GM13976 (cell line): ENCODE results near the gene EIF4B.

Source experiments
- DNase-seq: peaks from one replicate; pipeline ENCODE4 v3.0.0; 2012; ENCODE audit warnings: low spot score
- CTCF ChIP-seq: IDR thresholded peaks from 2 replicates; pipeline ENCODE4 v1.5.1; 2012; ENCODE audit warnings: borderline replicate concordance, mild to moderate bottlenecking; ENCODE audit not compliant: insufficient read depth; ENCODE audit errors: extremely low read depth, missing control alignments, control extremely low read depth
- in situ Hi-C: fragments of 300-500 bp; cut with MboI; formaldehyde crosslinking; loops from one replicate; pipeline ENCODE4 v1.12.0; 2022; ENCODE audit warnings: low sequenced_read_pairs, mixed read lengths, inconsistent platforms; ENCODE audit not compliant: unreplicated experiment

EIF4B gene

GRCh38 chr12:52969828-52970569 lies 36.3 kb upstream of the EIF4B start:
- in situ Hi-C loops, result no loop called here
- TF ChIP-seq CTCF, result no peak
- DNase-seq, result no peak

- no peak for DNase-seq
- TF ChIP-seq CTCF, result no peak
- in situ Hi-C loops, result no loop called here
Measured at GRCh38 chr12:52971679-52972329, 34.5 kb upstream of the EIF4B start.

- in situ Hi-C loops, result loop anchor here (5.0 kb wide), 1 partner anchor 88 kb away; no protein-coding TSS in a partner anchor
- no peak for TF ChIP-seq CTCF
- DNase-seq, result no peak
Measured at GRCh38 chr12:52975204-52975603, 31.1 kb upstream of the EIF4B start.

- no peak for DNase-seq
- no peak for TF ChIP-seq CTCF
- in situ Hi-C loops, result loop anchor here (5.0 kb wide), 1 partner anchor 89 kb away; no protein-coding TSS in a partner anchor
Measured at GRCh38 chr12:52975820-52976573, 30.3 kb upstream of the EIF4B start.

GRCh38 chr12:52976574-52977071 lies 29.6 kb upstream of the EIF4B start:
- DNase-seq, result no peak
- in situ Hi-C loops, result loop anchor here (5.0 kb wide), 1 partner anchor 89 kb away; no protein-coding TSS in a partner anchor
- TF ChIP-seq CTCF, result no peak

- in situ Hi-C loops, result loop anchor here (5.0 kb wide), 1 partner anchor 90 kb away; no protein-coding TSS in a partner anchor
- no peak for TF ChIP-seq CTCF
- DNase-seq, result no peak
Measured at GRCh38 chr12:52977170-52977569, 29.1 kb upstream of the EIF4B start.
